HCT116 (cell line): ENCODE measurements around the gene MYOF. TPM values are rescaled to one million over a fixed set of nuclear protein-coding genes. Genes with fewer than 3 reads are reported as not detected.
A peak's percentile ranks its signal among the peaks of the same experiment; 100 is the strongest.

Experiments
- ATAC-seq: fragments of 200-7000 bp; cut with Tn5 transposase; 2 replicates; pipeline ENCODE4 v1.9.1; 2020; ENCODE audit warnings: mild to moderate bottlenecking, moderate library complexity
- BruUV-seq: library from RNA; stranded (reverse); fragments of 400-500 nt; replicated peaks from 2 replicates; lab custom pipeline; 2021; lab: Mats Ljungman, UMichigan
- CTCF ChIA-PET: fragments of 300-600 bp; sonication (Branson Sonifier 250); formaldehyde crosslinking; loops from one replicate; lab custom pipeline; 2021; ENCODE audit warnings: antibody characterized with exemption; lab: Charles Lee
- POLR2A ChIA-PET: fragments of 300-600, 350-600 bp; sonication (Branson Sonifier 250); formaldehyde crosslinking; loops from one replicate; lab custom pipeline; 2021; ENCODE audit warnings: antibody characterized with exemption; lab: Charles Lee
- RAD21 ChIA-PET, 2 experiments: fragments of 300-600 bp; sonication (Branson Sonifier 250); formaldehyde crosslinking; loops; one replicate each; lab custom pipeline; 2023; ENCODE audit warnings: low total read pairs in 2 of 2; ENCODE audit not compliant: uncharacterized antibody in 2 of 2, unreplicated experiment in 2 of 2, low non-redundant PET in 1 of 2; lab: Charles Lee
- DNase-seq: peaks from one replicate; pipeline ENCODE4 v3.0.0-alpha.2; 2010; ENCODE audit warnings: low read depth, low spot score
- H2AFZ ChIP-seq: fragments of 200-600 bp; shearing (Covaris generic), sonication (generic); 2 replicates; pipeline ENCODE4 v1.6.1; 2017; ENCODE audit warnings: low read depth, mixed run types, mixed read lengths, antibody characterized with exemption, low read length; ENCODE audit not compliant: poor library complexity, severe bottlenecking
- H3K27ac ChIP-seq: 2 replicates; pipeline ENCODE4 v1.5.1; 2012; ENCODE audit warnings: low read depth, low read length
- H3K27me3 ChIP-seq: fragments of 200-600 bp; sonication (generic); 2 replicates; pipeline ENCODE4 v1.6.1; 2016; ENCODE audit warnings: mixed run types, low read length, mixed read lengths; ENCODE audit not compliant: insufficient read depth
- H3K36me3 ChIP-seq, 2 experiments: fragments of 200-500 bp in 1 of 2; fragments of 200-600 bp in 1 of 2; sonication (Bioruptor generic) in 1 of 2; sonication (generic) in 1 of 2; 2 replicates each; pipeline versions ENCODE4 v1.5.1 to v1.6.1; 2014 to 2016; ENCODE audit warnings: low read length in 2 of 2, inconsistent platforms in 1 of 2, mixed read lengths in 1 of 2, mixed run types in 1 of 2; ENCODE audit not compliant: insufficient read depth in 2 of 2, control insufficient read depth in 1 of 2
- H3K4me1 ChIP-seq, 2 experiments: fragments of 200-600 bp in 1 of 2; sonication (generic) in 1 of 2; 2 replicates each; pipeline versions ENCODE4 v1.5.1 to v1.6.1; 2012 to 2017; ENCODE audit warnings: low read length in 2 of 2, inconsistent platforms in 1 of 2, mild to moderate bottlenecking in 1 of 2, mixed read lengths in 1 of 2, mixed run types in 1 of 2, moderate library complexity in 1 of 2; ENCODE audit not compliant: insufficient read depth in 2 of 2, control insufficient read depth in 1 of 2
- H3K4me2 ChIP-seq: fragments of 200-600 bp; sonication (generic); 2 replicates; pipeline ENCODE4 v1.6.1; 2017; ENCODE audit warnings: mixed run types, low read length, mixed read lengths
- H3K4me3 ChIP-seq, 2 experiments: fragments of 200-600 bp in 1 of 2; sonication (generic) in 1 of 2; replicated peaks in 1 of 2; 2 replicates each; pipeline ENCODE4 v1.5.1; 2011 to 2016; ENCODE audit warnings: low read length in 2 of 2, control low read depth in 1 of 2, low read depth in 1 of 2, mild to moderate bottlenecking in 1 of 2, mixed read lengths in 1 of 2, mixed run types in 1 of 2
- H3K79me2 ChIP-seq: fragments of 200-600 bp; sonication (generic); 2 replicates; pipeline ENCODE4 v1.6.1; 2017; ENCODE audit warnings: mild to moderate bottlenecking, mixed run types, low read length, moderate library complexity, mixed read lengths; ENCODE audit not compliant: insufficient read depth
- H3K9ac ChIP-seq: fragments of 200-600 bp; sonication (generic); 2 replicates; pipeline ENCODE4 v1.6.1; 2016; ENCODE audit warnings: low read length, mixed read lengths
- H3K9me2 ChIP-seq: fragments of 200-600 bp; sonication (generic), shearing (Covaris generic); 2 replicates; pipeline ENCODE4 v1.6.1; 2017; ENCODE audit warnings: mixed run types, mild to moderate bottlenecking, moderate library complexity; ENCODE audit not compliant: insufficient read depth
- H3K9me3 ChIP-seq, 2 experiments: fragments of 200-500 bp in 1 of 2; fragments of 200-600 bp in 1 of 2; sonication (Bioruptor generic) in 1 of 2; sonication (generic) in 1 of 2; 2 replicates each; pipeline ENCODE4 v1.6.1; 2014 to 2017; ENCODE audit warnings: low read length in 2 of 2, mixed read lengths in 2 of 2, inconsistent platforms in 1 of 2, low read depth in 1 of 2, mild to moderate bottlenecking in 1 of 2, mixed run types in 1 of 2, moderate library complexity in 1 of 2; ENCODE audit not compliant: control insufficient read depth in 1 of 2, insufficient read depth in 1 of 2
- H4K20me1 ChIP-seq: fragments of 200-600 bp; sonication (generic), shearing (Covaris generic); 2 replicates; pipeline ENCODE4 v1.6.1; 2017; ENCODE audit warnings: mixed run types, mild to moderate bottlenecking, moderate library complexity; ENCODE audit not compliant: insufficient read depth
- ELF1 ChIP-seq: IDR thresholded peaks from 2 replicates; pipeline ENCODE4 v1.6.1; 2012; ENCODE audit warnings: low read depth, borderline replicate concordance
- EZH2 ChIP-seq: fragments of 200-600 bp; sonication (generic); IDR thresholded peaks from 2 replicates; pipeline ENCODE4 v1.6.1; 2017; ENCODE audit warnings: antibody characterized with exemption, mixed run types
- EZH2phosphoT487 ChIP-seq: fragments of 200-600 bp; IDR thresholded peaks from 2 replicates; pipeline ENCODE4 v1.6.1; 2018; ENCODE audit warnings: antibody characterized with exemption, borderline replicate concordance
- FOSL1 ChIP-seq: IDR thresholded peaks from 2 replicates; pipeline ENCODE4 v1.6.1; 2012; ENCODE audit warnings: low read depth
- POLR2A ChIP-seq: IDR thresholded peaks from 2 replicates; pipeline ENCODE4 v1.7.0; 2011; ENCODE audit warnings: borderline replicate concordance; ENCODE audit not compliant: insufficient read depth, insufficient read length; ENCODE audit errors: extremely low read depth
- POLR2AphosphoS5 ChIP-seq: IDR thresholded peaks from 2 replicates; pipeline ENCODE4 v1.6.1; 2011; ENCODE audit warnings: mild to moderate bottlenecking, low read depth, low read length, moderate library complexity
- SP1 ChIP-seq: IDR thresholded peaks from 2 replicates; pipeline ENCODE4 v1.6.1; 2012; ENCODE audit warnings: low read depth
- TCF7L2 ChIP-seq: IDR thresholded peaks from 2 replicates; pipeline ENCODE4 v1.7.0; 2011; ENCODE audit warnings: borderline replicate concordance, inconsistent platforms; ENCODE audit not compliant: insufficient read depth, insufficient read length; ENCODE audit errors: extremely low read depth
- intact Hi-C: fragments of 100-400 bp; cut with micrococcal nuclease; formaldehyde crosslinking; loops from 2 replicates; pipeline ENCODE4 v1.10.0; 2022
- total RNA-seq: library from RNA; stranded (reverse); gene quantifications from one replicate; pipeline ENCODE4 v1.2.1, GENCODE V29; 2021; ENCODE audit not compliant: unreplicated experiment
- TF ChIP-seq, protein P1 (sequence below): IDR thresholded peaks from 2 replicates; pipeline ENCODE4 v1.6.1; 2012
- TF ChIP-seq, protein P2 (sequence below): IDR thresholded peaks from 2 replicates; pipeline ENCODE4 v1.6.1; 2012

The MYOF gene
- total RNA-seq, 1 experiment from 2014 or later = 250 TPM

DNA sequence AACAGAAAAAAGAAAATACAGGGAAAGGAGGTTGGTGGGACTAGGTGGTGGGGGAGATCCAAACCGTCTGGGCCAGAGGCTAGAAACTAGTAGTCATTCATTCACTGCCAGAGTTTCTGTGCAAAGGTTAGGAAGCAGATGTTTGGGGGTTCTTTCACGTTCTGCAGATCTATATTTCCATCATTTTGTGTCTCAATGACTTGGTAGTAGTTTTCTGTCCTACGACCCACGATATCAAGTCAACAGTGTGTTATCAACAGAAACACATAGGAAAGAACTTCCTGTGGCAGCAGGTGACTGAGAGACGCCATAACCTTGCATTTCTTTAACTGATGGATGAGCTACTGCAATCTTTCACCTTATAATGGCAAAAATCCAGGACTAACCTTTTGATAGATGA lies 16.0 kb upstream of the MYOF start:
- POLR2A ChIA-PET = no interaction called here
- Histone ChIP-seq H4K20me1 (peaks cover 8% of the 10 kb centered on the region; the same call in 1 of the 2 replicates), H2AFZ (no peak overlapping the region), H3K27me3 (no peaks in the 10 kb centered on the region), H3K9me3 (no peaks in the 10 kb centered on the region), H3K9me2 (no peaks in the 10 kb centered on the region), H3K4me3 (no peak overlapping the region), H3K27ac (no peak overlapping the region), H3K9ac (no peak overlapping the region), H3K36me3 (peaks cover 3 to 17% of the 10 kb centered on the region in 2 experiments), H3K4me1 (peaks cover 8 to 20% of the 10 kb centered on the region in 2 experiments; a peak in 3 of 4 replicates), H3K4me2 (peak overlapping the region; percentile 96; the same call in 1 of the 2 replicates), H3K79me2 (peaks cover 67% of the 10 kb centered on the region)
- CTCF ChIA-PET = no interaction called here
- intact Hi-C loops = no loop called here
- ATAC-seq (no peak), DNase-seq (no peak)
- no peak for TF ChIP-seq TCF7L2
- TF ChIP-seq, protein P1, sequence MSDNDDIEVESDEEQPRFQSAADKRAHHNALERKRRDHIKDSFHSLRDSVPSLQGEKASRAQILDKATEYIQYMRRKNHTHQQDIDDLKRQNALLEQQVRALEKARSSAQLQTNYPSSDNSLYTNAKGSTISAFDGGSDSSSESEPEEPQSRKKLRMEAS = no peak
- TF ChIP-seq SP1 = no peak
- no peak for TF ChIP-seq ELF1
- TF ChIP-seq POLR2AphosphoS5 = no peak
- no peak for TF ChIP-seq FOSL1
- TF ChIP-seq, protein P2, sequence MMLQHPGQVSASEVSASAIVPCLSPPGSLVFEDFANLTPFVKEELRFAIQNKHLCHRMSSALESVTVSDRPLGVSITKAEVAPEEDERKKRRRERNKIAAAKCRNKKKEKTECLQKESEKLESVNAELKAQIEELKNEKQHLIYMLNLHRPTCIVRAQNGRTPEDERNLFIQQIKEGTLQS = no peak
- no peak for TF ChIP-seq POLR2A
- TF ChIP-seq EZH2 = no peak
- TF ChIP-seq EZH2phosphoT487 = no peak
- BruUV-seq = TSS peak; percentile 49
- RAD21 ChIA-PET = no interaction called here
